ENCODE measurements around the gene IMMP2L. TPM values are rescaled to one million over a fixed set of nuclear protein-coding genes. Genes with fewer than 3 reads are reported as not detected.

The IMMP2L gene
- total RNA-seq, 1 experiment from 2014 or later = 28.7 TPM

DNA sequence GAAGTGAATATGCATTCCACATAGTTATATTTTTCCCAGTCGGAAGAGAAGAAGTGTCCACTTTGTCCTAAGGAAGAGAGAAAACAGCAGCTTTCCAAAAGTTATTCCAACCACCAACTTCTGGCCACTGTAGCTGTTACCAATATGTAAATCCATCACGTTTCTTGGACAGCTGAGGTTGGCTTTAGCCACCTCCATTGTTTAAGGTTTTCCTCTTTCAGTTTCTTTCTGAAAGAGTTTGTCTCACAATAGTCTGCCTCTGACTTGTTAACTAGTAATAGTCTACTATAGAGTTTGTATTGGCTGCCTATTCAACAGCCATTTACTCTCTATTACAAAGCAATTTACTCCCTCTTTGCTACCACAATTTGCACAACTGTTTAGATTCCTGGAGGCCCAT lies 929.0 kb downstream of the IMMP2L start:
- in situ Hi-C loops (cut with HindIII; ENCODE audit: low sequenced_read_pairs) = no loop called here
- DNase-seq (ENCODE audit: low spot score) = no peak

DNA sequence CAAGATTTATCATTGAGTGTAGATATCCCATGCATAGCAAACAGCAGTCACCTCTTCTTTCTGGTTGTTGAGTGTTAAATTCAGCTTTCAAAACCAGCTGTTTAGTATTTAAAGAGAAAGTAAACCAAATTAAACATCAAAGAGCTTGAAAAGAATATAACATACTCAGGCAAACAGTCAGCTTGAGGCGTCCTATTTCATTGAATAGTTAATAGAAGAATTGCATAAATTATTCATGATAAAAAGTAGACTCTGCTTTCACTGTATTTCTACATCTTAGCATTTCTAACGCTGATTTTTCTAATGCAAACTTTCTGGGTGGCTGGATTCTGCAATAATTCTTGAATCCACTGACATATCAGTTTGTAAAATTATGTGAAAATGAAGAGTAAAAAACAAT lies 935.9 kb downstream of the IMMP2L start:
- DNase-seq (ENCODE audit: low spot score) = no peak
- in situ Hi-C loops (cut with HindIII; ENCODE audit: low sequenced_read_pairs) = no loop called here

DNA sequence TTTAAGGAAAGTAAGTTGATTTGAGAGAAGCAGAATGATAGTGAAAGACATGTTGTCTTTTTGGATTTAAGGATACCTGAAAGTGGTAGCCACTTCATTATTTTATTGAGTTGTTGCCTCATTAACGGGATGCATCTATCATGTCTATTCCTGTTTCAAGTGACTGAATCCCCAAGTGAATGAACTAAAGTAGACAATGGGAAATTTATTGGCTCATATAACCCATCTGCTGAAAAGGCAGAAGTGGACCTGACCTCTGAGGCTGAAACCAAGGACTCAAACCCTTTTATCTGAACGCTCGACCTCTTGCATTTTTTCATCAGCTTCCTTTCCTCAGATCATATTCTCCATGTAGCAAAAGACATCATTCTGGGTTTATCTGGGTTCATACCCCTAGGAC lies 937.0 kb downstream of the IMMP2L start:
- no peak for DNase-seq (ENCODE audit: low spot score)
- in situ Hi-C loops (cut with HindIII; ENCODE audit: low sequenced_read_pairs) = no loop called here

DNA sequence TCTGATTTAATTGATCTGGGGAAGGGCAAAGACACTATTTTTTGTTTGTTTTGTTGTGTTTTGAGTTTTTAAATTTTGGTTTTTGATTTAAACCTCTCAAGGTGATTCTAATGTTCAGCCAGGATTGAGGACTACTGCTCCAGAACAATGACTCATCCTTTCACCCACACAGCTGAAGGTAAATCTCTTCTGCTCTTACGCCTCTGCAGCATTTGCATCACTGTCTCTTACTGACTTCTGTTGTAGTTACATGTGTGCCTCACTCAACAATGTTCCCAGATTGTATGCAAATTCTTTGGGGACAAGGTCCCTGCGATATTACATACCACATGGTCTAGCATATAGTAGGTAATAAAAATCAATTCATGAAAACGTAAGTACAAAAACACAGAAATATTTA lies 938.9 kb downstream of the IMMP2L start:
- DNase-seq (ENCODE audit: low spot score) = no peak
- in situ Hi-C loops (cut with HindIII; ENCODE audit: low sequenced_read_pairs) = no loop called here

DNA sequence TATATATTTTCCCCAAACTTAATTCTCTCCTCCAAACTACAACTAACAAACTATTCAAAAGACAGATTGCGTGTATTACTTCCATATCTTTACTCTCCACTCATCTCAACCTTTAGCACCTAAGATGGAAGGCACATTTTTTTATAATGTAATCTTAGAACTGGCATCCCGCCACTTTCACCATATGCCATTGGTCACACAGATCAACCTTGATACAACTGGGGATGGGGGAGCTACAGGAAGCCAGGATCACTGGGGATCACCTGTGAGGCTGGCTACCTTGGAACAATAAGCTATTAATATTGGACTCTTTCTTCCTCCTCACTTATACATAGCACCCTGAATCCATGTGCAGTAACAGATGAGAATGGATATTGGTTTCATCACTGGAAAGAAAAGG lies 941.0 kb downstream of the IMMP2L start:
- in situ Hi-C loops (cut with HindIII; ENCODE audit: low sequenced_read_pairs) = no loop called here
- no peak for DNase-seq (ENCODE audit: low spot score)

DNA sequence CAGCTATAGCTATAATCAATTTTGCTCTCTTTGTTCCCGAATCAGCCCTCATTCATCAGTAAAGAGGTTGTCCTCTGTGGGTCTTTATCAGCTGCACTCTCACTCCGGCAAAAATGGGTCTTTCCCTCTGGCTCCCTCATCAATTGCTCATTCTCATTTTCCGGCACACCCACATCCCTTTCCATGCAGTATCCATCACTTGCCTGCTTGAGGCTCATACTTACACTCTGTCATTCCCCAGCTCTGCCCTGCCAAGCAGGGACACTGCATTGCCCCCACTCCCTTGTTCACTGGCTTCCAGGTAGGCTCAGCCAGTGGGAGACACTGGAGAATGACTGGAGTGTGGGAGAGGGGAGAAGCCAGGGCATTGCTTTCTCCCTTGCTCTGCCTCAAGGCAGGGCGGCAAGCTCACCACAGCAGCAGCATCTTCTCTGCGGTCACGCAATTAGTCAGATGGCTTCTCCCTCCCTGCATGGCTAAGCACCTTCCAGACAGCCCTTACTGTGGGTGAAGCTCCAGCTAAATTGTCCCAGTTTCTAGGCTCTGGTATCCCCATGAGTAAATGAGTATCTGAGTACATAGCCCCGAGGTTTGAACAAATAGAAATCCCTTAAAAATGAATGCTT lies 942.1 kb downstream of the IMMP2L start:
- in situ Hi-C loops (cut with HindIII; ENCODE audit: low sequenced_read_pairs) = no loop called here
- DNase-seq (ENCODE audit: low spot score) = no peak
